Peyer's patch (tissue), 4 donors: ENCODE data around the gene LTO1.

Experiments
- POLR2A ChIP-seq, 2 donors: fragments of 450-650 bp; IDR thresholded peaks; one replicate each; pipeline ENCODE4 v1.5.1; 2017; ENCODE audit warnings: antibody characterized with exemption in 2 of 2, mild to moderate bottlenecking in 2 of 2, moderate library complexity in 2 of 2
- TF ChIP-seq, protein P1 (sequence below), 6 experiments: fragments of 450-650 bp in 4 of 6; fragments of 200-600 bp in 2 of 6; sonication (generic) in 1 of 6; IDR thresholded peaks; one replicate each; pipeline ENCODE4 v1.5.1; 2017 to 2019; ENCODE audit warnings: antibody characterized with exemption in 6 of 6, mild to moderate bottlenecking in 3 of 6, moderate library complexity in 1 of 6

DNA sequence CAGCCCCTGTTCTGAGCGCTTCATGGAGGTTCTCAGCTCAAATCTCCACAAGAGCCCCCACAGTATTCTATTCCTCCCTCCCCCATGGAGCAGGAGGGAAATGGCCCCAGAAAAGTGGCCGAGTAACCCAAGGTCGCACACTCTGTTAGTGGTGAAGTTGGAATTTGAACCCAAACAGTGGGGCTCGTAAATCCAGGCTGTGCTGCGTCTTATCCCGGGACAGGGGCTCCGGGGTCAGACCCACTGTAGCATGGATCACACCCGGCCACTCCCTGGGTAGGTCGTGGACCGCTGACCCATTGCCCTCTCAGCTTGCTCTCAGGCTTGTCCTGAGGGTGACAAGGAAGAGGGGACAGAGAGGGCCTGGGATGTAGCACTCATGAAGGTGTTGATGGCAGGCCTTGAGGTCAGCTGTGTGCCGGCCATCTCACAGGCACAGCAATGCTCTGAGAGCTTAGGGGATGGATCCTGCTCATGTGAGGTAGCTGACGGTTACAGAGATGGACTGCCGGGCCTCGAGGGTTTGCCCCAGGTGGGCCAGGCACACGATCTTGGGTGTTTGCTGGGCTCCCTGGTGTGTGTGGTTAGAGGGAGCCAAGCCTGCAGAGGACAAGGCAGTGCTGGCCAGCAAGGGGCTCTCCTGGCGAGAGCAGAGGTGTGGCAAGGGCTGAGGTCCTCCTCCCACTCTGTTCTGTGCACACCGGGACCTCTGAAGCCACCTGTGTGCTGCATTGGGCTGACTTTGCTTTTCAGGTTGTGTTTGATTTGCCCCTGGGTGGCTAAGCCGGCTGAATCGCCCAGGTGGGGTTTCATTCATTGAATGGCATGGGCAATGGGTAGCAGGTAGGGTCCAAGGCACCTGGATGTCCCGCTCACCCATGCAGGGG is 31.0 kb upstream of the LTO1 start:
- TF ChIP-seq POLR2A (IDR thresholded peaks at IDR 0.05) = no peak
- TF ChIP-seq, protein P1, sequence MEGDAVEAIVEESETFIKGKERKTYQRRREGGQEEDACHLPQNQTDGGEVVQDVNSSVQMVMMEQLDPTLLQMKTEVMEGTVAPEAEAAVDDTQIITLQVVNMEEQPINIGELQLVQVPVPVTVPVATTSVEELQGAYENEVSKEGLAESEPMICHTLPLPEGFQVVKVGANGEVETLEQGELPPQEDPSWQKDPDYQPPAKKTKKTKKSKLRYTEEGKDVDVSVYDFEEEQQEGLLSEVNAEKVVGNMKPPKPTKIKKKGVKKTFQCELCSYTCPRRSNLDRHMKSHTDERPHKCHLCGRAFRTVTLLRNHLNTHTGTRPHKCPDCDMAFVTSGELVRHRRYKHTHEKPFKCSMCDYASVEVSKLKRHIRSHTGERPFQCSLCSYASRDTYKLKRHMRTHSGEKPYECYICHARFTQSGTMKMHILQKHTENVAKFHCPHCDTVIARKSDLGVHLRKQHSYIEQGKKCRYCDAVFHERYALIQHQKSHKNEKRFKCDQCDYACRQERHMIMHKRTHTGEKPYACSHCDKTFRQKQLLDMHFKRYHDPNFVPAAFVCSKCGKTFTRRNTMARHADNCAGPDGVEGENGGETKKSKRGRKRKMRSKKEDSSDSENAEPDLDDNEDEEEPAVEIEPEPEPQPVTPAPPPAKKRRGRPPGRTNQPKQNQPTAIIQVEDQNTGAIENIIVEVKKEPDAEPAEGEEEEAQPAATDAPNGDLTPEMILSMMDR (IDR thresholded peaks at IDR 0.05) = no peak
